ENCODE results near the gene FAM234B. TPM values are rescaled to one million over a fixed set of nuclear protein-coding genes. Genes with fewer than 3 reads are reported as not detected.

The FAM234B gene
- total and polyA plus RNA-seq, 2 experiments from 2014 or later = 9.5 to 21.1 TPM

DNA sequence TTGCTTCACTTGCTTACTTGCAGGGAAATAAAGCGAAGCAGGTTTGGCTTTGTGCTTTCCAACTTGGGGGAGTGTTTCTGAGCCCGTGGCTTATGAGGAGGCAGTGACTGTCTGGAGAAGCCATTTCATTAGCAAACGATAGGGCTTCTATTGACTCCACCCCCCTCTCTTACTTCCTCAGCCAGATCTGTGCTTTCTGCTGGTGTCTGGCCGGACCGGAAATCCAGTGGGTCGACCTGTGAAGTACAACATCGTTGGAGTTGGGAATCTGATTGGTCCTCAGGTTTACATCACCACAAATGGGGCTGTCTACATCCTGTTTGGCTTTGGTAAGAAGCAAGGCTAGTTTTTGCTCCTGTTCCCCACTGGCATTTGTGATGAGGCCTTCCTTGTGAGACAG is 22.3 kb downstream of the FAM234B start:
- no peak overlapping the region for H3K4me2 ChIP-seq
- no peaks in the 10 kb centered on the region; the same call in 1 of the 2 replicates for H4K20me1 ChIP-seq (replicated peaks; ENCODE audit: insufficient read depth)
- no peak overlapping the region for H3K27ac ChIP-seq (ENCODE audit: low read depth)
- Mint-ChIP-seq H3K36me3 (ENCODE audit: low read depth) (peaks cover 23% of the 10 kb centered on the region), H3K9me3 (no peaks in the 10 kb centered on the region), H3K27ac (no peak overlapping the region), H3K4me1 (peaks cover 9% of the 10 kb centered on the region; the same call in 2 of the 3 replicates), H3K27me3 (ENCODE audit: insufficient read depth, low read depth, poor library complexity) (peaks cover 6% of the 10 kb centered on the region), H3K4me3 (no peak overlapping the region)
- DNase-seq (ENCODE audit: low spot score) = no peak
- H3K27me3 ChIP-seq (ENCODE audit: insufficient read depth) = no peaks in the 10 kb centered on the region
- peaks cover 3% of the 10 kb centered on the region; the same call in 1 of the 2 replicates for H3K9me2 ChIP-seq (ENCODE audit: insufficient read depth)
- no peak overlapping the region for H3K4me3 ChIP-seq
- H3F3A ChIP-seq (replicated peaks; ENCODE audit: low read depth) = no peaks in the 10 kb centered on the region
- ATAC-seq = no peak
- no peaks in the 10 kb centered on the region for H3K79me2 ChIP-seq (replicated peaks; ENCODE audit: insufficient read depth)
- peaks cover 8% of the 10 kb centered on the region for H3K36me3 ChIP-seq (ENCODE audit: insufficient read depth)
- H2AFZ ChIP-seq = no peak overlapping the region
- TF ChIP-seq, protein P1, sequence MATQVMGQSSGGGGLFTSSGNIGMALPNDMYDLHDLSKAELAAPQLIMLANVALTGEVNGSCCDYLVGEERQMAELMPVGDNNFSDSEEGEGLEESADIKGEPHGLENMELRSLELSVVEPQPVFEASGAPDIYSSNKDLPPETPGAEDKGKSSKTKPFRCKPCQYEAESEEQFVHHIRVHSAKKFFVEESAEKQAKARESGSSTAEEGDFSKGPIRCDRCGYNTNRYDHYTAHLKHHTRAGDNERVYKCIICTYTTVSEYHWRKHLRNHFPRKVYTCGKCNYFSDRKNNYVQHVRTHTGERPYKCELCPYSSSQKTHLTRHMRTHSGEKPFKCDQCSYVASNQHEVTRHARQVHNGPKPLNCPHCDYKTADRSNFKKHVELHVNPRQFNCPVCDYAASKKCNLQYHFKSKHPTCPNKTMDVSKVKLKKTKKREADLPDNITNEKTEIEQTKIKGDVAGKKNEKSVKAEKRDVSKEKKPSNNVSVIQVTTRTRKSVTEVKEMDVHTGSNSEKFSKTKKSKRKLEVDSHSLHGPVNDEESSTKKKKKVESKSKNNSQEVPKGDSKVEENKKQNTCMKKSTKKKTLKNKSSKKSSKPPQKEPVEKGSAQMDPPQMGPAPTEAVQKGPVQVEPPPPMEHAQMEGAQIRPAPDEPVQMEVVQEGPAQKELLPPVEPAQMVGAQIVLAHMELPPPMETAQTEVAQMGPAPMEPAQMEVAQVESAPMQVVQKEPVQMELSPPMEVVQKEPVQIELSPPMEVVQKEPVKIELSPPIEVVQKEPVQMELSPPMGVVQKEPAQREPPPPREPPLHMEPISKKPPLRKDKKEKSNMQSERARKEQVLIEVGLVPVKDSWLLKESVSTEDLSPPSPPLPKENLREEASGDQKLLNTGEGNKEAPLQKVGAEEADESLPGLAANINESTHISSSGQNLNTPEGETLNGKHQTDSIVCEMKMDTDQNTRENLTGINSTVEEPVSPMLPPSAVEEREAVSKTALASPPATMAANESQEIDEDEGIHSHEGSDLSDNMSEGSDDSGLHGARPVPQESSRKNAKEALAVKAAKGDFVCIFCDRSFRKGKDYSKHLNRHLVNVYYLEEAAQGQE (IDR thresholded peaks at IDR 0.05; ENCODE audit: unreplicated experiment) = no peak
- TF ChIP-seq ZNF114 (CRISPR knock-in tag; IDR thresholded peaks at IDR 0.05) (no peak), CREB1 (CRISPR knock-in tag; IDR thresholded peaks at IDR 0.05; ENCODE audit: low read depth) (no peak), JUNB (IDR thresholded peaks at IDR 0.05; ENCODE audit: unreplicated experiment) (no peak), POLR2AphosphoS5 (IDR thresholded peaks at IDR 0.05; ENCODE audit: low read depth) (no peak), EZH2phosphoT487 (IDR thresholded peaks at IDR 0.05; ENCODE audit: unreplicated experiment) (no peak), STAT1 (IDR thresholded peaks at IDR 0.05; ENCODE audit: unreplicated experiment) (no peak), EZH2 (IDR thresholded peaks at IDR 0.05; ENCODE audit: low read depth, unreplicated experiment) (no peak)
- TF ChIP-seq, protein P2, sequence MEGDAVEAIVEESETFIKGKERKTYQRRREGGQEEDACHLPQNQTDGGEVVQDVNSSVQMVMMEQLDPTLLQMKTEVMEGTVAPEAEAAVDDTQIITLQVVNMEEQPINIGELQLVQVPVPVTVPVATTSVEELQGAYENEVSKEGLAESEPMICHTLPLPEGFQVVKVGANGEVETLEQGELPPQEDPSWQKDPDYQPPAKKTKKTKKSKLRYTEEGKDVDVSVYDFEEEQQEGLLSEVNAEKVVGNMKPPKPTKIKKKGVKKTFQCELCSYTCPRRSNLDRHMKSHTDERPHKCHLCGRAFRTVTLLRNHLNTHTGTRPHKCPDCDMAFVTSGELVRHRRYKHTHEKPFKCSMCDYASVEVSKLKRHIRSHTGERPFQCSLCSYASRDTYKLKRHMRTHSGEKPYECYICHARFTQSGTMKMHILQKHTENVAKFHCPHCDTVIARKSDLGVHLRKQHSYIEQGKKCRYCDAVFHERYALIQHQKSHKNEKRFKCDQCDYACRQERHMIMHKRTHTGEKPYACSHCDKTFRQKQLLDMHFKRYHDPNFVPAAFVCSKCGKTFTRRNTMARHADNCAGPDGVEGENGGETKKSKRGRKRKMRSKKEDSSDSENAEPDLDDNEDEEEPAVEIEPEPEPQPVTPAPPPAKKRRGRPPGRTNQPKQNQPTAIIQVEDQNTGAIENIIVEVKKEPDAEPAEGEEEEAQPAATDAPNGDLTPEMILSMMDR (conservative IDR thresholded peaks at IDR 0.05; ENCODE audit: low read depth in 2 of 2) = no peak
- TF ChIP-seq, protein P3, sequence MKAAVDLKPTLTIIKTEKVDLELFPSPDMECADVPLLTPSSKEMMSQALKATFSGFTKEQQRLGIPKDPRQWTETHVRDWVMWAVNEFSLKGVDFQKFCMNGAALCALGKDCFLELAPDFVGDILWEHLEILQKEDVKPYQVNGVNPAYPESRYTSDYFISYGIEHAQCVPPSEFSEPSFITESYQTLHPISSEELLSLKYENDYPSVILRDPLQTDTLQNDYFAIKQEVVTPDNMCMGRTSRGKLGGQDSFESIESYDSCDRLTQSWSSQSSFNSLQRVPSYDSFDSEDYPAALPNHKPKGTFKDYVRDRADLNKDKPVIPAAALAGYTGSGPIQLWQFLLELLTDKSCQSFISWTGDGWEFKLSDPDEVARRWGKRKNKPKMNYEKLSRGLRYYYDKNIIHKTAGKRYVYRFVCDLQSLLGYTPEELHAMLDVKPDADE (IDR thresholded peaks at IDR 0.05) = no peak
- no peaks in the 10 kb centered on the region for H3K4me1 ChIP-seq (ENCODE audit: insufficient read depth)

Measured in GM23338 (cell line).